Keratinocyte (primary cell): ENCODE data around the gene TTC4. TPM values are rescaled to one million over a fixed set of nuclear protein-coding genes. Genes with fewer than 3 reads are reported as not detected.

Experiments used
- DNase-seq: peaks from one replicate; pipeline ENCODE4 v3.0.0-alpha.2; 2011; ENCODE audit warnings: low read depth, missing footprints, low spot score
- FAIRE-seq: peaks from 2 replicates; lab custom pipeline; 2011; peaks lifted over from hg19 to GRCh38; lab: Jason Lieb, UNC
- H2AFZ ChIP-seq: 2 replicates; pipeline ENCODE4 v1.6.0; 2012; ENCODE audit warnings: low read length, control low read depth, inconsistent platforms; ENCODE audit not compliant: control insufficient read depth
- H3K27ac ChIP-seq: 2 replicates; pipeline ENCODE4 v1.5.1; 2011; ENCODE audit warnings: low read length; ENCODE audit not compliant: control insufficient read depth, insufficient read depth
- H3K27me3 ChIP-seq: 3 replicates; pipeline ENCODE4 v1.6.0; 2011; ENCODE audit warnings: low read length; ENCODE audit not compliant: control insufficient read depth, insufficient read depth; ENCODE audit errors: extremely low read depth
- H3K36me3 ChIP-seq, 2 experiments: 2 replicates in 1 of 2; 3 replicates in 1 of 2; pipeline ENCODE4 v1.5.1; 2011; ENCODE audit warnings: low read length in 2 of 2, mild to moderate bottlenecking in 1 of 2; ENCODE audit not compliant: control insufficient read depth in 2 of 2, insufficient read depth in 2 of 2; ENCODE audit errors: extremely low read depth in 1 of 2
- H3K4me1 ChIP-seq: 3 replicates; pipeline ENCODE4 v1.5.1; 2011; ENCODE audit warnings: low read length; ENCODE audit not compliant: control insufficient read depth, insufficient read depth; ENCODE audit errors: extremely low read depth
- H3K4me2 ChIP-seq: 3 replicates; pipeline ENCODE4 v1.6.0; 2011; ENCODE audit warnings: low read depth, low read length; ENCODE audit not compliant: control insufficient read depth, insufficient read depth; ENCODE audit errors: extremely low read depth
- H3K4me3 ChIP-seq, 3 experiments: fragments of 200-600 bp in 1 of 3; sonication (generic) in 1 of 3; 2 replicates in 2 of 3; 3 replicates in 1 of 3; pipeline ENCODE4 v1.5.1; 2011 to 2016; ENCODE audit warnings: low read length in 3 of 3, mild to moderate bottlenecking in 3 of 3, control low read depth in 2 of 3, inconsistent platforms in 1 of 3, low read depth in 1 of 3, mixed read lengths in 1 of 3, mixed run types in 1 of 3, moderate library complexity in 1 of 3; ENCODE audit not compliant: control insufficient read depth in 2 of 3, insufficient read depth in 2 of 3; ENCODE audit errors: extremely low read depth in 1 of 3
- H3K79me2 ChIP-seq: 2 replicates; pipeline ENCODE4 v1.6.0; 2012; ENCODE audit warnings: low read length; ENCODE audit not compliant: control insufficient read depth, insufficient read depth
- H3K9ac ChIP-seq: 3 replicates; pipeline ENCODE4 v1.6.0; 2011; ENCODE audit warnings: low read length; ENCODE audit not compliant: control insufficient read depth, insufficient read depth; ENCODE audit errors: extremely low read depth
- H3K9me1 ChIP-seq: 3 replicates; pipeline ENCODE4 v1.6.0; 2011; ENCODE audit warnings: low read length; ENCODE audit not compliant: control insufficient read depth, insufficient read depth; ENCODE audit errors: extremely low read depth
- H3K9me3 ChIP-seq: 2 replicates; pipeline ENCODE4 v1.5.1; 2012; ENCODE audit warnings: low read depth, low read length; ENCODE audit not compliant: control insufficient read depth
- H4K20me1 ChIP-seq: 3 replicates; pipeline ENCODE4 v1.6.0; 2011; ENCODE audit warnings: low read length; ENCODE audit not compliant: control insufficient read depth, insufficient read depth; ENCODE audit errors: extremely low read depth
- CTCF ChIP-seq, 3 experiments: IDR thresholded peaks in 1 of 3; conservative IDR thresholded peaks in 1 of 3; optimal IDR thresholded peaks in 1 of 3; 2 replicates in 2 of 3; 3 replicates in 1 of 3; pipeline versions ENCODE3 to v1.5.1; 2011; ENCODE audit warnings: low read length in 3 of 3, mild to moderate bottlenecking in 3 of 3, moderate library complexity in 2 of 3, control low read depth in 1 of 3, inconsistent platforms in 1 of 3; ENCODE audit not compliant: insufficient read depth in 2 of 3; ENCODE audit errors: extremely low read depth in 1 of 3
- EZH2 ChIP-seq: IDR thresholded peaks from one replicate; pipeline ENCODE4 v1.6.1; 2012; ENCODE audit warnings: inconsistent platforms, mild to moderate bottlenecking, low read length, moderate library complexity
- dilution Hi-C: fragments of 300-500 bp; cut with MboI; formaldehyde crosslinking; loops from one replicate; pipeline ENCODE4 v1.7.0; 2020; ENCODE audit warnings: low sequenced_read_pairs; ENCODE audit not compliant: extremely low pct_ligation_motif_present
- polyA plus RNA-seq, 5 experiments: library from polyadenylated mRNA; depleted of rRNA in 3 of 5; stranded (reverse) in 3 of 5; stranded (forward) in 1 of 5; unstranded in 1 of 5; fragments of >200 nt; gene quantifications; 1 replicate in 1 of 5; 2 replicates in 3 of 5; 3 replicates in 1 of 5; pipeline versions ENCODE4 v1.2.1 to v1.2.3, GENCODE V29; 2011 to 2012; ENCODE audit warnings: missing spikeins in 2 of 5, low read depth in 1 of 5, low replicate concordance in 1 of 5

The TTC4 gene
- polyA plus RNA-seq, 1 donor (not counting 4 experiments of a cell fraction or from before 2014, with no cell fraction given) = 40.3 TPM

GRCh38 chr1:54788459-54788858, 72.8 kb downstream of the TTC4 start:
- Histone ChIP-seq H3K9me3 (no peaks in the 10 kb centered on the region), H3K4me3 (no peak overlapping the region), H4K20me1 (no peaks in the 10 kb centered on the region), H3K4me2 (no peak overlapping the region), H3K9ac (no peak overlapping the region), H3K4me1 (no peaks in the 10 kb centered on the region), H3K9me1 (no peaks in the 10 kb centered on the region), H2AFZ (no peak overlapping the region), H3K27me3 (no peaks in the 10 kb centered on the region), H3K79me2 (no peaks in the 10 kb centered on the region), H3K27ac (no peak overlapping the region), H3K36me3 (peaks cover 0 to 4% of the 10 kb centered on the region in 2 experiments)
- DNase-seq = no peak
- dilution Hi-C loops = no loop called here
- no peak for FAIRE-seq
- TF ChIP-seq EZH2 (no peak), CTCF (optimal IDR thresholded peaks at IDR 0.05 in 1 of 3, IDR thresholded peaks at IDR 0.05 in 1 of 3, conservative IDR thresholded peaks at IDR 0.05 in 1 of 3; ENCODE audit: extremely low read depth in 1 of 3, insufficient read depth in 2 of 3, low read length in 3 of 3) (no peak)

GRCh38 chr1:54791880-54792522, 76.3 kb downstream of the TTC4 start:
- dilution Hi-C loops = no loop called here
- H3K79me2 ChIP-seq = no peaks in the 10 kb centered on the region
- FAIRE-seq (peak; percentile 76), DNase-seq (no peak)
- no peak overlapping the region for H3K4me3 ChIP-seq
- no peaks in the 10 kb centered on the region for H4K20me1 ChIP-seq
- no peak overlapping the region for H3K27ac ChIP-seq
- no peaks in the 10 kb centered on the region for H3K9me3 ChIP-seq
- no peak overlapping the region for H3K9ac ChIP-seq
- H2AFZ ChIP-seq = no peak overlapping the region
- peaks cover 2% of the 10 kb centered on the region for H3K9me1 ChIP-seq
- no peaks in the 10 kb centered on the region for H3K27me3 ChIP-seq
- no peak overlapping the region for H3K4me2 ChIP-seq
- H3K36me3 ChIP-seq = peaks cover 0 to 1% of the 10 kb centered on the region in 2 experiments
- TF ChIP-seq EZH2 (no peak), CTCF (optimal IDR thresholded peaks at IDR 0.05 in 1 of 3, IDR thresholded peaks at IDR 0.05 in 1 of 3, conservative IDR thresholded peaks at IDR 0.05 in 1 of 3; ENCODE audit: extremely low read depth in 1 of 3, insufficient read depth in 2 of 3, low read length in 3 of 3) (peak; percentile 56 to 83 (median 76))
- H3K4me1 ChIP-seq = peaks cover 15% of the 10 kb centered on the region

Other genes with a start within 250 kb of the TTC4 start
- gene ACOT11, start 167.6 kb upstream of the TTC4 start, polyA plus RNA-seq = 3.4 to 4.0 TPM (median 3.9 TPM) in 3 replicates
- gene FAM151A, start 92.3 kb upstream of the TTC4 start, polyA plus RNA-seq = 0.07 to 0.10 TPM (median 0.07 TPM) in 3 replicates
- gene MROH7, start 74.1 kb upstream of the TTC4 start, polyA plus RNA-seq = 0.05 to 0.12 TPM in 2 of 3 replicates, not detected in the other
- gene PARS2, start 48.7 kb downstream of the TTC4 start, polyA plus RNA-seq = 2.7 to 4.3 TPM (median 3.0 TPM) in 3 replicates
- 5.1 to 8.0 TPM (median 7.2 TPM) in 3 replicates for gene TTC22, start 85.5 kb downstream of the TTC4 start, polyA plus RNA-seq
- 363 to 515 TPM (median 434 TPM) in 3 replicates for gene DHCR24, start 171.3 kb downstream of the TTC4 start, polyA plus RNA-seq